GM18867 (cell line): ENCODE results near the gene TEX54.
"Not testable (repeated sequence)": the region's sequence is repeated elsewhere in the genome, so short reads cannot be mapped to it uniquely, and the experiment has no call there.

Source experiments
- ATAC-seq: cut with Tn5 transposase; IDR thresholded peaks from one replicate; pipeline ENCODE4 v1.9.1; 2021; ENCODE audit warnings: mild to moderate bottlenecking, moderate library complexity; ENCODE audit not compliant: unreplicated experiment

The TEX54 gene

DNA sequence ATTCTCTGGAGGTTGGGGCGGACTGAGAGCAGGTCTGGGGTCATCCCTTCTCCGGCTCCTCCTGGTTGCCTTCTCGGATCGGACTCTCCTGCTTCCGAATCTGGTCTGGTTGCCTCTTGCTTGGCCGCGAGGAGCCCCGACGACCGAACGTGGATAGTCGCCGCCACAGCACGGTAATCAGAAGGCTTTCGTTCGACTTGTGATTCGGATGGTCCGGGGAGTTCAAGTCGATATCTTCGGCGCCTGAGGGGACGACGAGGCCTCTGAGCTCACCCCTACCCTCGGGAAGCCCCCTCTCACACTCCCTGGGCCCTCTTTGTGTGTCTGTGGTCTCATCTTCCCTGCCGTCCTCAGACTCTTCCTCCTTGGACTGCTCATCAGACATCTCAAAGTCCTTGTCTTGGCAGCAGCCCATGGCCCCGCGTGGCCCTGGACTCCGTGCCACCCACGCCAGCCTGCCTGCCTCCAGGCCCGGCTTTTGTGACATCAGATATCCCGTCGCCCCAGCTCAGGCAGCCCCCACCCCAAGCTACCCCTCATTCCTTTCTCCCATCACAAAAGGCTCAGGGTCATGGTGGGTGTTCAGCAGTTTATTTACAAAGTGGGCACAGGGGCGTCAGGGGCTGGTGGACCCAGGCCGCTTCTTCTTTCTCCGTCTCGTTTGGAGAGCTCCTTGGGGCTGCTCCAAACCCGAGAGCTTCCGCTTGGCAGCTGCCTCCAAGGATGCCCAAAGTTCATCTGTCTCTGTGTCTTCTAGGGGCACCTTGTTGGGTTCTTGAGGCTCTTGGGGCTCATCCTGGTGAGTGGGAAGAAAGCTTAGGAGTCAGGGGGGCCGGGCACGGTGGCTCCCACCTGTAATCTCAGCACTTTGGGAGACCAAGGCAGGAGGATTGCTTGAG lies at the start of gene TEX54:
Gene TEX54 (minus strand): TSS at position 506 of the 899 bp plus-strand sequence.
- ATAC-seq, result peak; percentile 21

DNA sequence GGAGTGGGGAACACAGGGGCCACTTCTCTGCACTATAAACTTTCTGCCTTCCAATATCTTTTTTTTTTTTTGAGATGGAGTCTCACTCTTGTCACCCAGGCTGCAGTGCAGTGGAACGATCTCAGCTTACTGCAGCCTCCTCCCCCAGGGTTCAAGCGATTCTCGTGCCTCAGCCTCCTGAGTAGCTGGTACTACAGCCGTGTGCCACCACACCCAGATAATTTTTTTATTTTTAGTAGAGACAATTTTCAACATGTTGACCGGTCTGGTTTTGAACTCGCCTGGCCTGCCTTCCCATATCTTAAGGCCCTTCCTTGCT lies 49.7 kb upstream of the TEX54 start:
- ATAC-seq, result no peak

- peak; percentile 47 for ATAC-seq
Observed at GRCh38 chr11:62881579-62882430, 49.2 kb upstream of the TEX54 start.

DNA sequence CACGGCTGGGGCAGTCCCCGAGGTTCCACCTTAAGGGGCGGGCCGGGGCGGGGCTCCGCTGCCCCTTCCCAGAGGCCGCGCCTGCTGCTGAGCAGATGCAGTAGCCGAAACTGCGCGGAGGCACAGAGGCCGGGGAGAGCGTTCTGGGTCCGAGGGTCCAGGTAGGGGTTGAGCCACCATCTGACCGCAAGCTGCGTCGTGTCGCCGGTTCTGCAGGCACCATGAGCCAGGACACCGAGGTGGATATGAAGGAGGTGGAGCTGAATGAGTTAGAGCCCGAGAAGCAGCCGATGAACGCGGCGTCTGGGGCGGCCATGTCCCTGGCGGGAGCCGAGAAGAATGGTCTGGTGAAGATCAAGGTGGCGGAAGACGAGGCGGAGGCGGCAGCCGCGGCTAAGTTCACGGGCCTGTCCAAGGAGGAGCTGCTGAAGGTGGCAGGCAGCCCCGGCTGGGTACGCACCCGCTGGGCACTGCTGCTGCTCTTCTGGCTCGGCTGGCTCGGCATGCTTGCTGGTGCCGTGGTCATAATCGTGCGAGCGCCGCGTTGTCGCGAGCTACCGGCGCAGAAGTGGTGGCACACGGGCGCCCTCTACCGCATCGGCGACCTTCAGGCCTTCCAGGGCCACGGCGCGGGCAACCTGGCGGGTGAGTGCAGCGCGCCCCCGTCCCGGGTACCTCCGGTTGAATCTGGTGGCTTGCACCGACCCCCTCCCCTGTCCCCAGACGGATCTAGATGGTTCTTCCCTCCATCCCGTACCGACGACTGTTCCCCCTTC lies 48.4 kb upstream of the TEX54 start, which contains the start of gene SLC3A2:
Gene SLC3A2 (plus strand): TSS at position 94 of the 776 bp plus-strand sequence. CDS start 128 bp downstream, at position 222.
- peak; percentile 77 for ATAC-seq

DNA sequence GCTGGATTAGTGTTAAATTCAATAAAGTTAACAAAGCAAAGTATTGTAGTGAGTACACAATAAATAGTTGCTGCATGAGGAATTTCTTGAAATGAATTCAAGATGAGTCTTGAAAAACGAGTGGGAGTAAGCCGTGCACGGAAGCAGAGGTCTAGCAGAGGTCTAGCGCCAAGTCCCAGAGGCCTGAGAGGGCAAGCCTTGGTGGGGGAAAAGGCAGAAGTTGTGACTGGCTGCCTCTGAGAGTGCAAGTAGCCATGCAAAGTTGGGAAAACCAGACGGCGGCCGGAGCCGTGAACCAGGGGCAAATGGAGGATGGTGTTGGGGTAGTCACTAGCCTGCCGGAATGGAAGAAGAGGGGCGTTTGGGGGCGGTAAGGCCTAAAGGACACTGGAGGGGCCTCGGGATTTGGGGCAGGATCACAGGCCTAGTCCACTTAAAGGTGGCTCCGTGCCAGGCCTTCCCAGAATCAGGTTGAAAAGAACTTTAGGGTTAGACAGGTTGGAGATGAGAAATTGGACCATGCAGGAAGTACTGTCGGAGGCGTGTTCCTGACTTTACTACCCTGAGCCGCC lies 47.7 kb upstream of the TEX54 start:
- ATAC-seq, result no peak

DNA sequence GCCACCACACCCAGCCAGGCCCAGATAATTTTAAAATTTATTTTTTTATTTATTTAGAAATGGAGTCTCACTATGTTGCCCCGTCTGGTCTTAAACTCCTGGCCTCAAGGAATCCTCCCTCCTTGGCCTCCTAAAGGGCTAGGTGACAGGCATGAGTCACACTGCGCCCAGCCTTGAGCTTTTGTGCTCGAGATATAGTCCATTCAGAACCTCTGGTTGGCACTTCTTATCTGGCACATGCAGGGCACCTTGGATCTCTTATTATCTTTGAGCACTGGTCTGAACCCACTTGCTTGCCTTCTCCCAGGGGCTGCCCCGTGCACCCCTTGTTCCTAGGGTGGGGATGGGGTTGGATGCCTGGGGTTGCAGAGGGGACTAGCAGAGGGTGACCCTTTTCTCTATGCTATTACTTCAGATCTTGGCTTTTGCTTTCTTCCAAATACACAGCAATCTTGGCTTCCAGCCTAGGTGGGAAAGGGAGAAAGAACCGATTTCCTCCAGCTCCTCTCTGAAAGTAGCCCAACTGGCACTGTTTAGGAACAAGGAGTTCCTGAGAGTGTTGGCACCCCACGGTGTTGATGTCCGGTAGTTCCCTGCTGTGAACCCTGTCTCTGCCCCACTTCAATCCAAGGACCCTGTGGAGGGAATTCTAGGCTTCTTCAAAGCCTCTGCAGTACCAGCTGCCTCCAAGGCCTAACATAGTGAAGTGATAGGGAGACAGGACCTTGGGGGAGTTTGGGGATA lies 46.8 kb upstream of the TEX54 start:
- ATAC-seq, result no peak

DNA sequence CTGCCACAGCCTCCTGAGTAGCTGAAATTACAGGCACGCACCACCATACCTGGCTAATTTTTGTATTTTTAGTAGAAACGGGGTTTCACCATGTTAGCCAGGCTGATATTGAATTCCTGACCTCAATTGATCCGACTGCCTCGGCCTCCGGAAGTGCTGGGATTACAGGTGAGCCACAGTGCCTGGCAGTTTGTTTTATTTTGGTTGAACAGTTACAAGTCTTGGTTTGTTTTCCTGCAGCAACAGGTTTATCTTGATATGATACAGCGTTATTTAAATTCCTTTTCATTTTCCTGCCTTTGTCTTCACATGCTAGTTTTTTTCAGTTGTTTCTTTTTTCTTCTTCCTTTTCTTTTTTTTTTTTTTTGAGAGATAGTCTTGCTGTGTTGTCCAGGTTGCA lies 44.1 kb upstream of the TEX54 start:
- no peak for ATAC-seq

GRCh38 chr11:62875698-62876478 lies 43.2 kb upstream of the TEX54 start:
- ATAC-seq, result no peak

DNA sequence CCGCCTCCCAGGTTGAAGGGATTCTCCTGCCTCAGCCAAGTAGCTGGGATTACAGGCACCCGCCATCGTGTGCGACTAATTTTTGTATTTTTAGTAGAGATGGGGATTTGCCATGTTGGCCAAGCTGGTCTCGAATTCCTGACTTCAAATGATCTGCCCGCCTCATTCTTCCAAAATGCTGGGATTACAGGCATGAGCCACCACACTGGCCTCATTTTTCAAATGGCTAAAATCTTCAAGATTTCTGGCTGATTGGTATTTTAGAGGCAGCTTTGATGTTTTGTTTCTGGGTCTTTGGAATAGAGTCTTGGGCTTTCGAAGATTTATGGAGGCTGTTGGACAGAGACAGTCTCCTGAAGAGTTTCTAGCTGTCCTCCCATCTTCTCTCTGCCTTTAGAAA lies 42.2 kb upstream of the TEX54 start:
- ATAC-seq, result no peak

DNA sequence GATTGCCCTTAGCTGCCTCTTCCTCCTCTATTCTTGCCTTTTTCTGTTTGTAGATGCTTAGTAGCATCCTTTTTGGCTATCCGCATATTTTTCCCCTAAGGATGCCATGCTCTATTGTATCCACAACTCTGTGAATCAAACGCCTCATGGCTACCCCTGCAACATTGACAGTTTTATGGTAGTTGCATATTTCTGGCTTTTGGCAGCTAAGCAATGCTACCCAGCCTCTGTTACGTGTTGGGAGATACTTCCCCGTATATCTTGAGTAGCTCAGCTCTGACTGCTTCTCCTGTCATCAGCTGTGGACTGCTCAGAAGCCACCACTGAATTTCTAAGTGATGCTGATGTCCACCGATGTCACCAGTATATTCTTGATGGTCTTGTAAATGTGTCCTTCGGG lies 33.0 kb upstream of the TEX54 start:
- no peak for ATAC-seq

GRCh38 chr11:62863687-62864335 lies 31.2 kb upstream of the TEX54 start:
- no peak for ATAC-seq

- ATAC-seq, result not testable (repeated sequence)
Observed at GRCh38 chr11:62861564-62862192, 29.0 kb upstream of the TEX54 start.

GRCh38 chr11:62860835-62861563 lies 28.4 kb upstream of the TEX54 start:
- no peak for ATAC-seq

DNA sequence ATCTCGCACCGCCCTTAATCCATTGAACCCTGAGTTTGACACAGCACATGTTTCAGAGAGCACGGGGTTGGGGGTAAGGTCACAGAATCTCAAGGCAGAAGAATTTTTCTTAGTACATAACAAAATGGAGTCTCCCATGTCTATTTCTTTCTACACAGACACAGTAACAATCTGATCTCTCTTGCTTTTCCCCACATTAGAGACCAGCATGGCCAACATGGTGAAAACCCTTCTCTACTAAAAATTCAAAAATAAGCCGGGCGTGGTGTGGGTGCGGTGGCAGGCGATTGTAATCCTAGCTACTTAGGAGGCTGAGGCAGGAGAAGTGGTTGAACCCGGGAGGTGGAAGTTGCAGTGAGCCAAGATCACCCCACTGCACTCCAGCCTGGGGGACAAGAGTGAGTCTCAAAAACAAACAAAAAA lies 26.7 kb upstream of the TEX54 start:
- not testable (repeated sequence) for ATAC-seq

DNA sequence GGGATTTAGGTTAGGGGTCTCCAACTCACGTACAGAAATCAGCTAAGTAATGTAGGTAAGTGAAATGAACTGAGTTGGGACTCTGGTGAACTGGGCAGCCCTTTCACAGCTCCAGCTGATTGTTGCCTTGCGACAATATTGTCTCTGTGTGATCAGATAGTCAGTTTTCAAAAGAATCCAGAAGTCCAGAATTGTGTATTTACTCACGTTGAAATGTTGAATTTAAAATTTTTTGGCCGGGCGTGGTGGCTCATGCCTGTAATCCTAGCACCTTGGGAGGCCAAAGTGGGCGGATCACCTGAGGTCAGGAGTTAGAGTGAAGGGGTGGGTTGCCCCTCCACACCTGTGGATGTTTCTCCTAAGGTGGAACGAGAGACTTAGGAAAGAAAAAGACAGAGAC lies 25.6 kb upstream of the TEX54 start:
- ATAC-seq, result no peak

GRCh38 chr11:62857541-62857982 lies 24.9 kb upstream of the TEX54 start:
- ATAC-seq, result no peak

GRCh38 chr11:62856333-62856895 lies 23.8 kb upstream of the TEX54 start:
- no peak for ATAC-seq
